Upper lobe of left lung (tissue), 4 donors: Measurements from ENCODE around the gene FUNDC1.

Experiments used
- EP300 ChIP-seq, 4 donors: sonication (generic); formaldehyde crosslinking; IDR thresholded peaks; one replicate each; pipeline ENCODE4 v1.5.1; 2017; ENCODE audit warnings: antibody characterized with exemption in 4 of 4, control low read depth in 2 of 4
- POLR2A ChIP-seq, 4 donors: fragments of 450-650 bp; IDR thresholded peaks; one replicate each; pipeline ENCODE4 v1.5.1; 2016 to 2017; ENCODE audit warnings: antibody characterized with exemption in 4 of 4, mild to moderate bottlenecking in 2 of 4
- TF ChIP-seq, protein P1 (sequence below), 6 experiments: fragments of 450-650 bp in 4 of 6; fragments of 200-600 bp in 2 of 6; sonication (generic) in 2 of 6; IDR thresholded peaks; one replicate each; pipeline ENCODE4 v1.5.1; 2016 to 2019; ENCODE audit warnings: antibody characterized with exemption in 6 of 6

DNA sequence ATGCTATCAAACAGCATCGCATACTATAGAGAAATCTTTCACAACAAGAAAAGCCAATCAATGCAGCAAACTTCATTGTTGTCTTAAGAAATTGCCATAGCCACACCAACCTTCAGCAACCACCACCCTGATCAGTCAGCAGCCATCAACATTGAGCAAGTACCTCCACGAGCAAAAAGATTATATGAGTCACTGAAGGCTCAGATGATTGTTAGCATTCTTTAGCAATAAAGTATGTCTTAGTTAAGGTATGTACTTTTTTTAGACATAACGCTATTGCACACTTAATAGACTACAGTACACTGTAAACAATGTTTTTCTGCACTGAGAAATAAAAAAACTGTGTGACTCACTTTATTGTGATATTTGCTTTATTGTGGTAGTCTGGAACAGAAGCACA is 37.8 kb upstream of the FUNDC1 start:
- TF ChIP-seq, protein P1, sequence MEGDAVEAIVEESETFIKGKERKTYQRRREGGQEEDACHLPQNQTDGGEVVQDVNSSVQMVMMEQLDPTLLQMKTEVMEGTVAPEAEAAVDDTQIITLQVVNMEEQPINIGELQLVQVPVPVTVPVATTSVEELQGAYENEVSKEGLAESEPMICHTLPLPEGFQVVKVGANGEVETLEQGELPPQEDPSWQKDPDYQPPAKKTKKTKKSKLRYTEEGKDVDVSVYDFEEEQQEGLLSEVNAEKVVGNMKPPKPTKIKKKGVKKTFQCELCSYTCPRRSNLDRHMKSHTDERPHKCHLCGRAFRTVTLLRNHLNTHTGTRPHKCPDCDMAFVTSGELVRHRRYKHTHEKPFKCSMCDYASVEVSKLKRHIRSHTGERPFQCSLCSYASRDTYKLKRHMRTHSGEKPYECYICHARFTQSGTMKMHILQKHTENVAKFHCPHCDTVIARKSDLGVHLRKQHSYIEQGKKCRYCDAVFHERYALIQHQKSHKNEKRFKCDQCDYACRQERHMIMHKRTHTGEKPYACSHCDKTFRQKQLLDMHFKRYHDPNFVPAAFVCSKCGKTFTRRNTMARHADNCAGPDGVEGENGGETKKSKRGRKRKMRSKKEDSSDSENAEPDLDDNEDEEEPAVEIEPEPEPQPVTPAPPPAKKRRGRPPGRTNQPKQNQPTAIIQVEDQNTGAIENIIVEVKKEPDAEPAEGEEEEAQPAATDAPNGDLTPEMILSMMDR (IDR thresholded peaks at IDR 0.05): no peak
- TF ChIP-seq POLR2A (IDR thresholded peaks at IDR 0.05): no peak
- no peak for TF ChIP-seq EP300 (IDR thresholded peaks at IDR 0.05)
